Neural crest cell (in vitro differentiated cells): ENCODE measurements around the gene RPS2. TPM values are rescaled to one million over a fixed set of nuclear protein-coding genes. Genes with fewer than 3 reads are reported as not detected.
"Not testable (repeated sequence)": the region's sequence is repeated elsewhere in the genome, so short reads cannot be mapped to it uniquely, and the experiment has no call there.

Source experiments
- DNase-seq: peaks from one replicate; pipeline ENCODE4 v3.0.0; 2021; ENCODE audit warnings: low read depth, mixed read lengths, low spot score
- H3K27ac Mint-ChIP-seq: one replicate; pipeline ENCODE4 v1.8.0; 2021; ENCODE audit warnings: mild to moderate bottlenecking, mixed read lengths; ENCODE audit not compliant: unreplicated experiment
- H3K27me3 Mint-ChIP-seq: 2 replicates; pipeline ENCODE4 v1.8.0; 2021; ENCODE audit warnings: low read depth, mild to moderate bottlenecking, mixed read lengths
- H3K36me3 Mint-ChIP-seq: 2 replicates; pipeline ENCODE4 v1.8.0; 2021; ENCODE audit warnings: low read depth, mild to moderate bottlenecking, mixed read lengths
- H3K4me1 Mint-ChIP-seq: 2 replicates; pipeline ENCODE4 v1.8.0; 2021; ENCODE audit warnings: mixed read lengths
- H3K4me3 Mint-ChIP-seq: one replicate; pipeline ENCODE4 v1.8.0; 2021; ENCODE audit warnings: mild to moderate bottlenecking, mixed read lengths
- H3K9me3 Mint-ChIP-seq: 2 replicates; pipeline ENCODE4 v1.8.0; 2021; ENCODE audit warnings: mixed read lengths
- total RNA-seq: library from RNA; stranded (reverse); gene quantifications from 2 replicates; pipeline ENCODE4 v1.2.1, GENCODE V29; 2021
- TF ChIP-seq, protein P1 (sequence below): fragments of 200-600 bp; sonication (generic); conservative IDR thresholded peaks from 2 replicates; pipeline ENCODE4 v1.5.0; 2021; ENCODE audit warnings: antibody characterized with exemption, mild to moderate bottlenecking

RPS2 gene
- total RNA-seq, 1 donor from 2014 or later: 3,508 TPM

DNA sequence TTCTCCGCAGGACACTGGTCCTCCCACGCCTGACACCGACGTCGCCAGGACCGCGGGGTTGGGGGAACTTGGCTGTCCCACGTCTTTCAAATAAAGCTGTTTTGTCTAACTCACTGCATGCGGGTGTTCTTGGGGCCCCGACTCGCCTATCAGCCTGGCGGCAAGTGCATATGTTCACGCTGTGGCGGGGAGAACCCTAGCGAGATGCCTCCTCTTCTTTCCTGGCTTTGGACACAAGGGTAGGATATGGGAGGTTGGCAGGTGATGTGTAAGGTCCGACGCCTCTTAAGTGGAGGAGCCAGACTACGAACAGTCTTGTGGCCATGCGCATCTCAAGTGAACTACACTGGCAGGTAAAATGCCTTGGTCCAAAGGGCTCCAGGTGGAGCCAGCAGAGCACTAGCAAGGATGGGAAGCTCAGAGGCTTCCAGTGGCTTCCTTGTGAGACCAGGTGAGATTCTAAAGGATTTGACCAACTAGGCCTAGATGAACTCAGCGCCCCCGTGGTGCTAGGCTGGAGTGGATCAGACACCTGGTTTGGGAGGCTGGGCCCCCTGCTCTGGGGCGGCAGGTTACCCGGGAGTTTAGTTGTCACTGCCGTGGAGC lies 873 bp upstream of the RPS2 start:
- H3K4me3 Mint-ChIP-seq: peak overlapping the region; percentile 92
- no peaks in the 10 kb centered on the region for H3K9me3 Mint-ChIP-seq
- H3K27ac Mint-ChIP-seq: peak overlapping the region; percentile 97
- TF ChIP-seq, protein P1, sequence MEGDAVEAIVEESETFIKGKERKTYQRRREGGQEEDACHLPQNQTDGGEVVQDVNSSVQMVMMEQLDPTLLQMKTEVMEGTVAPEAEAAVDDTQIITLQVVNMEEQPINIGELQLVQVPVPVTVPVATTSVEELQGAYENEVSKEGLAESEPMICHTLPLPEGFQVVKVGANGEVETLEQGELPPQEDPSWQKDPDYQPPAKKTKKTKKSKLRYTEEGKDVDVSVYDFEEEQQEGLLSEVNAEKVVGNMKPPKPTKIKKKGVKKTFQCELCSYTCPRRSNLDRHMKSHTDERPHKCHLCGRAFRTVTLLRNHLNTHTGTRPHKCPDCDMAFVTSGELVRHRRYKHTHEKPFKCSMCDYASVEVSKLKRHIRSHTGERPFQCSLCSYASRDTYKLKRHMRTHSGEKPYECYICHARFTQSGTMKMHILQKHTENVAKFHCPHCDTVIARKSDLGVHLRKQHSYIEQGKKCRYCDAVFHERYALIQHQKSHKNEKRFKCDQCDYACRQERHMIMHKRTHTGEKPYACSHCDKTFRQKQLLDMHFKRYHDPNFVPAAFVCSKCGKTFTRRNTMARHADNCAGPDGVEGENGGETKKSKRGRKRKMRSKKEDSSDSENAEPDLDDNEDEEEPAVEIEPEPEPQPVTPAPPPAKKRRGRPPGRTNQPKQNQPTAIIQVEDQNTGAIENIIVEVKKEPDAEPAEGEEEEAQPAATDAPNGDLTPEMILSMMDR: no peak
- peaks cover 29% of the 10 kb centered on the region for H3K36me3 Mint-ChIP-seq
- peaks cover 13% of the 10 kb centered on the region for H3K27me3 Mint-ChIP-seq
- peaks cover 38% of the 10 kb centered on the region for H3K4me1 Mint-ChIP-seq
- no peak for DNase-seq

DNA sequence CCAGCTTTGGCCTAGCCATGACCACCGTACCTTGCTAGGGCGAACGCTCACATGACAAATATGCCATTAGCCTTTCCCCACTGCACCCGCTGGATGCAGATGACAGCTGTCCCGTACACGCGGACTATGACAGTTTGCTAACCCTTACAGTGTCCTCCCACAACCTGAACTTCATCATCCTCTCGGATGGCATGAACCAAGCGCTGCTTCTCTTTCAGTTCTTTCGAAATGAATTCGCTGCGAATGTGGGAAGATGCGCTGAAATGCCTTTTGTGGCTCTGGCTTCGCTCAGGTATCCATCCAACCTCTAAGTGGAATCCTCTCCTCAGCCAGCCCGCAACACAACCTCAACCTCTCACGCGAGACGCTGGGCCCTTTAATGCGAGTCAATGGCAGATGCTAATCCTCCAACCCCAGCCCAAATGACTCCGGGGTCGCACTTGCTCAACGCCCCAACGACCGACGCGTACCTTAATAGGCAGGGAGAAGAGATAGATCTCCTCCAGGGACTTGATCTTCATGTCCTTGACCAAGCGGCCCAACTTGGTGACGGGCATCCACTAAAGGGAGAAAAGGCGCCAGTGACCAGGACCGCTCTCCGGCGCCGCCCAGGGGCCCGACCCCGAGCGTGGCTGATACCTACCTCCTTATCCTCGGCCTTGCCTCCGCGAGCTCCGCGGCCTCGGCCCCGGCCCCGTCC lies 670 bp downstream of the RPS2 start:
- H3K9me3 Mint-ChIP-seq: no peaks in the 10 kb centered on the region
- H3K4me1 Mint-ChIP-seq: peaks cover 47% of the 10 kb centered on the region
- peak overlapping the region; percentile 96 for H3K27ac Mint-ChIP-seq
- TF ChIP-seq, protein P1: no peak
- H3K36me3 Mint-ChIP-seq: peaks cover 29% of the 10 kb centered on the region
- H3K4me3 Mint-ChIP-seq: peak overlapping the region; percentile 92
- peaks cover 15% of the 10 kb centered on the region for H3K27me3 Mint-ChIP-seq
- DNase-seq: no peak

DNA sequence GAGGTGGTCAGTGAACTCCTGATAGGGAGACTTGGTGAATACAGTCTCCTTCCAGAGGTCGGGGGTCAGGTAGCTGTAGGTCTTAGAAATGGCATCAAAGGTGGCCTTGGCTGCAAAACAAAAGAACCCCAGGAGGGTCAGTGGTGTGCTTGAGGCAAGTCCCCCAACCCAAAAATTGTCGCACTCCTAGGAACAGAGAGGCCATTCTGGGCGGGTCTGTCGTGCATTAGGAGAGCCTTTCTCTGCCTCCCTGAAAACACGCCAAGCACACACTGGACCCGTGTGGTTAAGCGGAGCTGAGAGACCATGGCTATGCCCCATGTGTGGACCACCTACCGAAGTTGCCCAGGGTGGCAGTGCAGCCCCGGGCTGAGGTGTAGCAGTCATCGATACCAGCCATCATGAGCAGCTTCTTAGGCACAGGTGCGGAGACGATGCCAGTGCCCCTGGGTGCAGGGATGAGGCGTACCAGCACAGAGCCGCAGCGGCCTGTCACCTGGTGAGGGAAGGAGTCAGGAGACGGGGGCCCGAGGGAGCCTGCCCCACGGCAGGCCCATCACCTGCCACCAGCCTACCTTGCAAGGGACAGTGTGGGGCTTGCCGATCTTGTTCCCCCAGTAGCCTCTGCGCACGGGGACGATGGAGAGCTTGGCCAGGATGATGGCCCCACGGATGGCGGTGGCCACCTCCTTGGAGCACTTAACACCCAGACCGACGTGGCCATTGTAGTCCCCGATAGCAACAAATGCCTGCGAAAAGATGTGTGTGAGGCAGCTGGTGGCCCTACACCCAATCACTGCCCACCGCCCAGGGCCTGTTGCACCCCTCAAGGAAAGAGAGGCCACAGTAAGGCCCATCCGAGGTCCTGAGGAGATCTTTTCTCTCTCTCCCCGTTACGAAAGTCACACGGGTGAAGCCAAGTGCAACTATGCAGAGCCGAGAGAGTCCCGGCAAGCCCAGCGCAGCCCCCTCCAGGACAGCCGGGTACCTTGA lies 2.2 kb downstream of the RPS2 start:
- H3K4me1 Mint-ChIP-seq: peaks cover 48% of the 10 kb centered on the region
- peaks cover 15% of the 10 kb centered on the region for H3K27me3 Mint-ChIP-seq
- H3K4me3 Mint-ChIP-seq: peak overlapping the region; percentile 92
- H3K9me3 Mint-ChIP-seq, DNase-seq: not testable (repeated sequence)
- peak overlapping the region; percentile 96 for H3K27ac Mint-ChIP-seq
- H3K36me3 Mint-ChIP-seq: peaks cover 29% of the 10 kb centered on the region

DNA sequence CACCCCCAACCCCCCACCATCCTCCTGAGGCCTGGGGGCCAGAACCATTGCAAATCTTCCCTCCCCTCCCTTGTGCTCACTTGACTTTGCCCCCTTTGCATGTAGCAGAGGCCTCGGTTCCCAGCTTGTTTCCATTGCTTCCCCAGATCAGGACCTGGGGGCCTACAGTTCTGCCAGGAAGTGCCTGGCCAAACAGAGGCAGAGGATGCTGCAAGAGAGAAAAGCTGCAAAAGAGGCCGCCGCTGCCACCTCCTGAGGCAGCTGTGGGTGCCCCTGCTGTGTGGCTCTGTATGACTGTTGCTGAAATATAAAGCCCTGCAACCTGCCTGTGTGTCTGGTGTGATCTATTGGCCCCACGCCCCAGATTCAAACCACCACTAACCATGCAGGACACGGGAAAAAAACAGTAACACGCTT lies 3.0 kb downstream of the RPS2 start:
- Mint-ChIP-seq H3K36me3 (peaks cover 29% of the 10 kb centered on the region), H3K9me3 (no peaks in the 10 kb centered on the region), H3K27me3 (peaks cover 15% of the 10 kb centered on the region), H3K4me1 (peaks cover 48% of the 10 kb centered on the region), H3K27ac (no peak overlapping the region), H3K4me3 (peak overlapping the region; percentile 92)
- TF ChIP-seq, protein P1: no peak
- no peak for DNase-seq

DNA sequence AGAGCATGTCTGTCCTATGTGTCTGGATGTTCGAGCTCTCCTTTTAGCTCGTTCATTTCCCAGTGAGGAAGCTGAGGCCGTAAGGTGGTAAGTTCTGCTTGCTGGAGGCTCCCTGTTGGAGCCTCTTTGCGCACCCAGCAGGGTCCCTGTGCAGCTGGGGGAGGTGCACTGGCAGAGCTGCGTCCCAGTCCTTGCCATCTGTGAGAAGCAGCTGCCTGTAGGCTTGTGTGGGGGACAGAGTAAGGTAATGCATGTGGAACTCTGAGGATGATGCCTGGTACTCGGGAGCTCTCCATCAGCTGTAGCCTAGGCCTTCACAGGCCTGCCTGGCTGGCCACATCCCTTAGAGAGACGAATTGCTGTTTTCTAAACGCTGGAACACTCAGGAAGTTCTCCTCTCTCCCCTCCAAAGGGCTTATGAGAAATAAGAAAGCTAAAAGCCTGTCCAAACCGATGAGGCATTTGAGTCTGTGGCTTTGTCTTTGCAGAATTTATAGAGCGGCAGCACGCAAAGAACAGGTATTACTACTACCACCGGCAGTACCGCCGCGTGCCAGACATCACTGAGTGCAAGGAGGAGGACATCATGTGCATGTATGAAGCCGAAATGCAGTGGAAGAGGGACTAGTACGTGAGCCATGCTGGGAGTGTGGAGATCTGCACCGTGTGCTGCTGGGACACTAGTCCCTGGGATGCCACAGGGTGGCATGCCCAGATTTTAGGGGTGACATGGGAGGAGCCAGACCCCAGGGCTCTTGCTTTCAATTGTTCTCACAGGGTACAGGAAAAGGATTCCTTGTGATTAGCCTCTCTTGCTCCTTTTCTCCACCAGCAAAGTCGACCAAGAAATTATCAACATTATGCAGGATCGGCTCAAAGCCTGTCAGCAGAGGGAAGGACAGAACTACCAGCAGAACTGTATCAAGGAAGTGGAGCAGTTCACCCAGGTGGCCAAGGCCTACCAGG lies 3.7 kb downstream of the RPS2 start:
- peak overlapping the region; percentile 90 for H3K4me3 Mint-ChIP-seq
- H3K4me1 Mint-ChIP-seq: peaks cover 48% of the 10 kb centered on the region
- DNase-seq: no peak
- TF ChIP-seq, protein P1: no peak
- peaks cover 15% of the 10 kb centered on the region for H3K27me3 Mint-ChIP-seq
- peaks cover 29% of the 10 kb centered on the region for H3K36me3 Mint-ChIP-seq
- no peaks in the 10 kb centered on the region for H3K9me3 Mint-ChIP-seq
- no peak overlapping the region for H3K27ac Mint-ChIP-seq
